GM12874 (cell line): ENCODE data around the gene ZNF799.

Source experiments
- TF ChIP-seq, protein P1 (sequence below): IDR thresholded peaks from 2 replicates; pipeline ENCODE4 v1.5.1; 2011; ENCODE audit warnings: low read depth, mild to moderate bottlenecking, control low read depth, low read length, moderate library complexity; ENCODE audit not compliant: insufficient read depth

Gene ZNF799

DNA sequence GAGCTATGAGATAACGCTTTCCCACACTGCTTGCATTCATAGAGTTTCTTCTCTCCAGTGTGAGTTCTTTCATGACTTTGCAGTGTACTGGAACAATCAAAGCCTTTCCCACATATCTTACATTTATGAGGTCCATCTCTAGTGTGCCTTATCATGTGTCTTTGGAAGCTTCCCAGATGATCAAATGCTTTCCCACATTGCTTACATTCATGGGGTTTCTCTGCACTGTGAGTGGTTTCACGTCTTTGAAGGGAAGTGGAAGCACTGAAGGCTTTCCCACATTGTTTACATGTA lies 20.7 kb downstream of the ZNF799 start:
- TF ChIP-seq, protein P1, sequence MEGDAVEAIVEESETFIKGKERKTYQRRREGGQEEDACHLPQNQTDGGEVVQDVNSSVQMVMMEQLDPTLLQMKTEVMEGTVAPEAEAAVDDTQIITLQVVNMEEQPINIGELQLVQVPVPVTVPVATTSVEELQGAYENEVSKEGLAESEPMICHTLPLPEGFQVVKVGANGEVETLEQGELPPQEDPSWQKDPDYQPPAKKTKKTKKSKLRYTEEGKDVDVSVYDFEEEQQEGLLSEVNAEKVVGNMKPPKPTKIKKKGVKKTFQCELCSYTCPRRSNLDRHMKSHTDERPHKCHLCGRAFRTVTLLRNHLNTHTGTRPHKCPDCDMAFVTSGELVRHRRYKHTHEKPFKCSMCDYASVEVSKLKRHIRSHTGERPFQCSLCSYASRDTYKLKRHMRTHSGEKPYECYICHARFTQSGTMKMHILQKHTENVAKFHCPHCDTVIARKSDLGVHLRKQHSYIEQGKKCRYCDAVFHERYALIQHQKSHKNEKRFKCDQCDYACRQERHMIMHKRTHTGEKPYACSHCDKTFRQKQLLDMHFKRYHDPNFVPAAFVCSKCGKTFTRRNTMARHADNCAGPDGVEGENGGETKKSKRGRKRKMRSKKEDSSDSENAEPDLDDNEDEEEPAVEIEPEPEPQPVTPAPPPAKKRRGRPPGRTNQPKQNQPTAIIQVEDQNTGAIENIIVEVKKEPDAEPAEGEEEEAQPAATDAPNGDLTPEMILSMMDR: no peak

DNA sequence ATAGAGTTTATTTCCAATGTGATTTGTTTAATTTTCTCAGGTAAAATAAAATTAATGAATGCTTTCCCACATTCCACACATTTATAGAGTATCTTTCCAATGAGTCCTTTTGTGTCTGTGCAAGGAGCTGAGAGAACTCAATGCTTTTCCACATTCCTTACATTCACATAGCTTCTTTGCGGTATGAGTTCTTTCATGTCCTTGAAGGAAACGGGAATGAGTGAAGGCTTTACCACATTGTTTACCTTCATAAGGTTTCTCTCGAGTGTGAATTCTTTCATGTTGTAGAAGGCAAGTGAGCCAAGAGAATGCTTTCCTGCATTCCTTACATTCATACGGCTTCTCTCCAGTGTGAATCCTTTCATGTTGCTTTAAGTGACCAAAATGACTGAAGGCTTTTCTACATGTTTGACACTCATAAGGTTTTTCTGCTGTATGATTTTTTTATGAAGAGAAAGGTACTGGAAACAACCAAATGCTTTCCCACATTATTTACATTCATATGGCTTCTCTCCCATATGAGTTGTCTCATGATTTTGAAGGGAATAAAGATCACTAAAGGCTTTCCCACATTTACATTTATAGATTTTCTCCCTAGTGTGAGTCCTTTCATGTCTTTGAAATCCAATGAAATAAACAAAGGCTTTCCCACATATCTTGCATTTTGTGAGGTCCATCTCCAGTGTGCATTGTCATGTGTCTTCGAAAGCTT lies 21.2 kb downstream of the ZNF799 start:
- TF ChIP-seq, protein P1: no peak

DNA sequence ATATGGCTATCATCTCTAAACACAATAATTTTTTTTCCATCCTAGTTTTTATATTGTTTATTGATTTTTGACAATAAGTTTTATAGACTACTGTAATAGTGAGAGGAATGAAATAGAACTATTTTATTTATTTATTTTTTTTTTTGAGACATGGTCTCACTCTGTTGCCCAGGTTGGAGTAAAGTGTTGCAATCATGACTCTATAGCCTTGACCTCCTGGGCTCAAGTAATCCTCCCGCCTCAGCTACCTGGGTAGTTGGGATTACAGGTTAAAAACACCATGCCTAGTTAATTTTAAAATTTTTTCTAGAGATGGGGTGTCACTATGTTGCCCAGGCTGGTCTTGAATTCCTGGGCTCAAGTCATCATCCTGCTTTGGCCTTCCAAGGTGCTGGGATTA lies 27.0 kb downstream of the ZNF799 start:
- TF ChIP-seq, protein P1: no peak

DNA sequence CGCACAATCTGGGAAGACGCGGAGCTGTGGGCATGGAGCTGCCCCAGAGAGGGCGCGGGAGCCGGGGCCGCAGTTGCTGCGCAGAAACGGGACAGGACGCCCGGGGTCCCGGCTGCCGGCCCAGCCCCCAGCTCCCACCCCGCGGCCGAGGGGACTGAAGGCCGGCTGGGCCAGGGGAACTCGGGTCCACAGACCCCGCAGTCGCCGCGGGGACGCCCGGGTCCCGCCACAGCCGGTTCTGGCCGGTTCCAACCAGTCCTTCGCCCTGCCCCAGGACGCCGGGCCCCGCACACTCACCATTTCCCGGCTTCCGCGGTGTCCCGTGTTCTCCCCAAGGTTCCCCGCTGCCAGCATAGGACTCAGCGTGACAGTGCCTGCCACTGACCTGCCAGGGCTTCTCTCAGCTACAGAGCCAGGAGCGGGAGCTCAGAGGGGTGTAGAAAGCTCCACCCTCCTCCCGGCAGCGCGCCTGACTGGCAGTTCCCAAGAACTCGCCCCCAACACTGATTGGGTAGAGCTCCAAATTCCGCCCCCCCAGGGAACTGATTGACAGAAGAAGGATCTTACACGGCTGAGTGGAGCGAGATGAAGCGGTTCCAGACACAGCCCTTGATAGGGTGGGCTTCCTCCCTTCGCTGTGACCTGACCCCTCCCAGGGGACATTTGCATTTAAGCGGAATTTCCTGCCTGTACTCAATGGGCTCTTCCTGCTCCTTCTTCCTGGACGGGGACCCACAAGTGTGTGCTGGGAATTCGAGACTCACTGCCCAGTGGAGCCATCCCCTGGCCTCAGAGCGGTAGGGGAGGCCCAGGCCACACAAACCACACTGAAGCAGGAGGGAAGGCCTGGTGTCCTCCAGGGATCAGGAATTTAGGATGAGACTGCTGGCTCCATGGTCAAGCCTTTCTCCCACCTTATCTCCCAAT lies 35.6 kb downstream of the ZNF799 start, which contains the start of gene ZNF442:
Gene ZNF442, minus strand, starts transcription at position 448 of the 927 bp plus-strand sequence. CDS start 2,052 bp downstream, outside the sequence.
- TF ChIP-seq, protein P1: 0 out of 2 replicates have a peak, but pooled peaks have one; percentile 15

DNA sequence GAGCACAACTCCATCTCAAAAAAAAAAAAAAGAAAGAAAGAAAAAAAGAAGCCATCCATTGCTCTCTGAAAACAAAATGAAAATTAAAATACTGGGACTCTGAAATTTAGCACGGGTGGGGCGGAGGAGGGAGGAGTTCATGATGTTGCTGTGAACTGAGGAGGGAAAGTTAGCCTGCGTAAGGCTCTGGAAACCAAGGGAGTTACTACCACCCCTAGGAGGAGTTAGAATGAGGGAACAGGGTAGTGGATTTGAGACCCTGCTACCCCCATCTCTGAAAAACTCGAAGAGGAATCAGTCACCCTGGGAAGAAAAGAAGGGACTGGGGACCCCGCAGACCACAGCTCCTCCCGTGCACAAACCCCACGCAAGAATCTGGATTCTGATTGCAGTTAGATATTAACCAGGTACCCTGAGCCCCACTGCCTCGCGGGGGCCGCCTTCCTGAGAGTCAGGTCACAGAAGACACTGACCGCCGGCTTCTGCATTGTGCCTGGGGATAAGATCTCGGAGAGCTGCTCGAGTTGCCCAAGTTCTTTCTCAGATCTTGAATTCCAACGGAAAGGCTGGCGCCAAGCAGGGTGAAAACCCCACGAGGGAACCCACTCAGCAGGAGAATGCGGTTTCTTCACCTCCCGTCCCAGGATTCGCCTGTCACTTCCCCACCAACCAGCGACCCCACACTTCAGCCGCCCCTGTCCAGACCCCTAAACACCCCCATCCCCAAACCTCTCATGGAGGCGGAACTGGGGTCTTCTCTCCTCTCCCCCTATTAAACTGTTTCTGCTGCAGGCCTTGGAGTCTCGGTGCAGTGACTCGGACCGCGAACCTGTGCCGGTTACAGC lies 36.5 kb downstream of the ZNF799 start:
- TF ChIP-seq, protein P1: no peak

DNA sequence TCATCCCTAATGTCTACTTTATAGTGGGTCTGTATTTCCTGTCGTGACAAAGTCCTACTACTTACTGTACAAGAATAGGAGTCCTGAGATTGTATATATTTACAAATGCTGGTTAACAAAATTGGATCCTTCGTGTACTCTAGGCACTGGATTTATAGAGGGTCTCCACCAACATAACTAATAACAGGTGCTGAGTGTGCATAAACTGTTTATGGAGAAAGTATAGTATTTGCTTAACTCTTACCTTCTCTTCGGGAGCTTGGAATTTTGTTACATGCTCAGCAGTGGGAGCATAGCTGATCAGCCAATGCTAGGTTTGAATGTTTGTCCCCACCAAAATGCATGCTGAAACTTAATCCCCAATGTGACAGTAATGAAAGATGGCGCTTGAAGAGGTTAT lies 47.7 kb downstream of the ZNF799 start:
- TF ChIP-seq, protein P1: no peak

DNA sequence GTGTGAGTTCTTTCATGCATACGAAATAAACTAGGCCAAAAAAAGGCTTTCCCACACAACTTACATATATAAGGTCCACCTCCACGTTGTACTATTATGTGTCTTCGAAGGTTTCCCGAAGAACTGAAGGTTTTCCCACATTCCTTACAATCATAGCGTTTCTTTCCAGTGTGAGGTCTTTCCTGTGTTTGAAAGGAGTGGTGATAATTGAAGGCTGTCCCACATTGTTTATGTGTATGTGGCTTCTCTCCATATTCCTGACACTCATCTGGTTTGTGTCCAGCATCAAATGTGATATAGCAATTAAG lies 50.2 kb downstream of the ZNF799 start:
- TF ChIP-seq, protein P1: no peak
